NOMO-1 treated with DMSO at 0.1 percent for 48 hours (cell line): ENCODE results near the gene CEP85L.

ENCODE experiments used
- DNase-seq: peaks from one replicate; lab custom pipeline; 2025; ENCODE audit not compliant: unreplicated experiment; lab: John Stamatoyannopoulos, UW

The CEP85L gene

DNA sequence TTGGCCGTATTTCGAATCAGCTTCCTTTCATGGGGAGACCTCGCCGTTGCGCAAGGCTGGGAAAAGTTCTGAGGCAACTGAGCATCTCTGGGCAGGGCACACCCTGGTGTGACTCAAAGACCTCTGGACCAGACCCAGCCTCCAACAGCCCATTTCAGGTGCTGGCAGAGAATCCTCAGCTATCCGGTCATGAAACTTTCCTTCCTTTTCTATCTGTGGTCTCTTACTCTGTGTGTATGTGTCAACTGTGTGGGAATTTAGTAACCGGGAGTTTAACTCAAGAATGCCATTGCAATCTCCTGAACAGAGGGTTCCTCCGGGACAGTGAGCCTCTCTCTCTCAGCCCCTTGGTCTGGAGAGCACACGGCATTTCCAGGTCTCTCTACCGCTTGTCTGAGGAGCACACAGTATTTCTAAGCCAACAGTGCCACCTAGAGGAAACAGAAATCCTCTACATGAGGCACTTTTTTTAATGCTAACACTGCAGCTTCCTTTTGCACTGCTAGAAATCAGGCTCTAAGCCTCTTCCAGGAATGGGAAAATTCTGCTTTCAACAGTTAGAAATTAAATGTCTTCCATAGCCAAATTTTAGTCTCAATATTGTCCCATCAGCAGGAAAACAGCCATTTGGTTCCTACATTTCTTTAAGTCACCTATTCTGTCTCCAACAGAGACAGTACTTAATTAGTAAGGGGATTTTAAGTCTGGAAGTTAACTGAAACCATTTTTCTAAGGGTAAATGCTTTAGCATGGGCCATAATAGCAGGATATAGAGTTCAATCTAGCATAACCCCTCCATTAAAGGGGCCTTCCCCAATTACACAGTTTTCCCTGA, 70.6 kb downstream of the CEP85L start:
- peak; percentile 64 for DNase-seq

DNA sequence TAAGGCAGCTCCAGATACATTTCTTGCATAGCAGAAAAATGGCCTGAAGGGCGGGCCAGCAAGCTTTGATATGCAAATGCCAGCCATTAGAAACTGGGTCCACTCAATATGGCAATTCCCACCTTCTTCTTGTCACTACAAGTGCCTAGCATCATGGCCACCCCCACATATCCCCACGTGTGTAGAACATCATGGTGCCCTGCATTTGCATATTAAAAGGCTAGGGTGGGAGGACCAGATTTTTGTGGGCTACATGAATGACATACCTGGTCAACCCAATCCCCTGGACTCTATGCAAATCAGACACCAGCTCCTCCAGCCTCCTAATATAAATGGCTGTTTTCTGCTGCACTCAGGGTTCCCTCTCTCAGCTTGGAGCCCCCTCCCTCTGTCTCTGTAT, 71.6 kb downstream of the CEP85L start:
- DNase-seq = no peak

DNA sequence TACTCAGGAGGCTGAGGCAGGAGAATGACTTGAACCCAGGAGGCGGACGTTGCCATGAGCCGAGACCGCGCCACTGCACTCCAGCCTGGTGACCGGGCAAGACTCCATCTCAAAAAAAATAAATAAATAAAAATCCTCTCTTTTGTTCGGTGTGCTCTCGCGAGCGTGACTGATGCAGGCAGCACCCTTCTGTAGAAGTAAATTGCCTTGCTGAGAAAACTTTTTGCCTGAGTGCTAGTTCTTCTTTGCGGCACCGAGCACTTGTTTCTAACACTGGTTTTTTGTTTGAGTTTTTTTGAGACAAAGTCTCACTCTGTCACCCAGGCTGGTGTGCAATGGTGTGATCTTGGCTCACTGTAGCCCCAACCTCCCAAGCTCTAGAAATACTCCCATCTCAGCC, 72.8 kb downstream of the CEP85L start:
- DNase-seq = no peak

DNA sequence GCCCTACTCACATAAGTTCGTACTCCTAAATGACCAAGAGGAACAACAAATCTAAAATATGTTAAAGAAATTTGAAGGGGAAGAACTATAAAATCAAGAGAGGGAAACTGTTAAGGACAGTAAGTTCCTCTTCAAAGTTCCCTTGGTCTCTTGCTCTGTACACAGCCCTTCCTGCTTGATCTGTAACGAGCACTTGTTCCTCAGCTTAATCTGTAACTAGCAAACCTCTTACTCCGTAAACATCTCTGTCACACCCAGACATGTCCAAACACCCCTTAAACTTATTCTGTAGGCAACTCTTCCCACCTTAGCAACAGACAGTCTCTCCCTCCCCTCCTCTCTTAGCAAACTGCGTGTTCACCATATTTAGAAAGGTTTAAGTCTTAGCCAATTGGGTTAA, 73.4 kb downstream of the CEP85L start:
- DNase-seq = no peak

DNA sequence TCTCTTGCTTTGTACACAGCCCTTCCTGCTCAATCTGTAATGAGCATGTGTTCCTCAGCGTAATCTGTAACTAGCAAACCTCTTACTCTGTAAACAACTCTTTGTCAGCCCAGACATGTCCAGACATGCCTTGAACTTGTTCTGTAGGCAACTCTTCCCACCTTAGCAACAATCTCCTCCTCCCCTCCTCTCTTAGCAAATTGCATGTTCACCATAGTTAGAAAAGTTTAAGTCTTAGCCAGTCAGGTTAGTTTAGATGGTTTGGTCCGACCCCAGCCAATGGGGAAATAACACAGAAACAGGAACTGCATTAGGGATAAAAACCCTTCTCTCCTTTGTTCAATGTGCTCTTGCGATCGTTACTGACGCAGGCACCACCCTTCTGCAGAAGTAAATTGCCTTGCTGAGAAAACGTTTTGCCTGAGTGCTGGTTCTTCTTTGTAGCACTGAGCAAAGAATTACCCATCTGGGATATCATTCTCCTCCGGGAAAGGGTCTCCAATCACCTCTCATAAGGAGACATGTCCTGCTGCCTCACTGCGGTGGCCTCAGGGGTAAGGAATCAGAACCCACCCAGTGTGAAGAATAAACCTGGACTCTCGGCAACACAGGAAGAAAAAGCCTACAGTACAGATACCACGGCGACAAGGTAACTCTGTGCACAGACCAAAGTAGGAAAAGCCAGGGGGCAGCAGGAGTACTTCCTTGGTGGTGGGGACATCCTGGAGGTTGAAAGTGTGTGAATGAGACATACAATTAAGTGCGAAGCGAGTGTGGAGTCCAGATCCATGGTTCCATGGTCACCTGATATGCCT, 77.1 kb downstream of the CEP85L start:
- no peak for DNase-seq

DNA sequence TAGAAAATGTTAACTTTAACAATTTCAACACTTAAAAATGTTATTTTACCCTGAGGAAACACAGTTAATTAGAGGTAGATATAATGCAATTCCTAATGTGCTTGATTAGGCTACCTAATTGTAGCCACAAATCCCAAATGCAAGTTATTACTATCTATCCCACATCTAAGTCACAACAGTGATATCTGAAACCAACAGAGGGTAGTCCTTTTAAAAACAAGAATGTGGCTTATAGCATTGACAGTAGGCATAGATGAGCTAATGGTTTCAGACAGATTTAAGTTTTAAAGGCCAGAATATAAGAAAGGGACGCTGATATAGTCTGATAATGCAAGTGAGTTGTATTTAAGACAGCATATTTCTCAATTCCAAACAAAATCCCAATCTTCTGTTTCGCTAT, 80.3 kb downstream of the CEP85L start:
- no peak for DNase-seq

DNA sequence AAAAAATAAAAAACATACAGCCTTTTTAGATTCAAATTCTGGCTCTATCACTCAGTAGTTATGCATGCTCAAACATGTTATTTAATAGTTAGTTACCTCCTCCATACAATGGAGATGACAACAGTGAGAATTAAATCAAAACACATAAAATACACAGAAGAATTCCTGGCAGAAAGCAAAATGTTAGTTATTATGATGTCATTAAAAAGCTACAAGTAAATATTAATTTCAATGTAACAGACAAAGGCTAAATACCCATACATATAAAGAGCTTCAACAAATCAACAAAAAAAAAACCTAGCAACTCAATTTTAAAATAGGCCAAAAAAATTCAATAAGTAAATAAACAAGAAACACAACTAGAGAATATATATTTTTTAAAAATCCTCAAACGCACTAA, 81.9 kb downstream of the CEP85L start:
- DNase-seq = no peak

DNA sequence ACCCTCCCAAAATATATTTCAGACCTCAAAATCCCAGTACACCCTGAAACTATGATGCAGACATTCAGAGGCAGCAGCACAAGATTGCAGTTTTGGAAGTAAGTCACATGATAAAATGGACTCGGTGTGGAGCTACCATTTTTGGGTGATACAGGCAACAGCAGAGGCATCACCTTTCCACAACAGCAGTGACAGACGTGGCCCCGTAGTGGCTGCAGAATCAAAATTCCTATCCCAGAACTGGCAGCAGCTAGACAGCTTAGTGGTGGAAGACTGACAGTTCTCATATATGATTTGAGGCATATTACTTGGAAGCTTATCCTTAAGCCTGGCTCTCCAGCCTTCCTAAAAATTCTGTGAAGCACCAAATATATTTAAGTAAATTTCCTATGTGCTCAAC, 83.4 kb downstream of the CEP85L start:
- no peak for DNase-seq

DNA sequence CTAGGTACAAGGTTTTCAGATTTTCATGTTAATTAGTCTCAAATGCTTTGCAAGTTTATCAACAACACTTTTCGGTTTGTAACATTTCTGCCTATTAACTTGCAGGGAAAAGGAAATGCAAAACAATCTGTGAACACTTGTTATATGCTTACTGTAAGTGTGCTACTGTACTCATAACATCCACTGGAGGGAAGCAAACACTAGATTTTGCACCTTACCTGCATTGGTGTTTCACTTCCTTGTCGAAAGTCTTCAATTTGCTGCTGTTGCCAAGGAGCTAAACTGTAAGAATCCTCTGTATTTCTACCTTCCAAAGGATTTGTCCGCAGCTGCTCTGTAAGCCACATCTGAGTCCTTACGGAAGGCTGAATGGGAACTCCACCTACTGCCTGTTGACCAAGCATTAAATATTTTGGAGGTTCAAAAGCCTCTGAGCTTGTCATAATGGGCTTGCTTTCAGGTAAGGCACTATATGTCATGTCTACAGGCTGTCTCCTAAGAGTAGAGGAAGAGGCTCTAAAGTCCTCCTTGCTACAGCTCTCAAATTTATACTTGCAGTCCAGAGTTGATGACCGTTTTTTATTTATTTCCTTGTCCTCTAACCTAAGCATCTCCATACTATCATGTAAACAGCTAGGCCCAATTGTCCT, 86.0 kb downstream of the CEP85L start:
- peak; percentile 50 for DNase-seq

DNA sequence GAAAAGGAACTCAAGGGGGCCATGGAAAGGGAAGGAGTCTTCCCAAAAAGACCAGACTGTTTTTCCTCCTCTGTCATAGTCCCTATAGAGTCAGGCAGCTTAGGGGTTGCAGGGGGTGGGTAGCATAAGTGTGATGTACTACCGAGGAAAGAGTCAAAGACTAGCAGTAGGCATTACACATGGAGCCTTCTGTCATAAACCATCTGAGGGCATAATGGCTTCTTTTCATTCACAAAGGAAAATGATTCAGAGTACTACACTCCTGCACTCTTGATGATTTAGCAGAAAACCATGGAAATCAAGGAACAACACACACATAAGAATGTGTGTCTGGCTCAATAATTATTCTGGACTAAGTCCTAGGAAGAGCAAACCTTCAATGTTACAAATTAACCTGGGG, 88.4 kb downstream of the CEP85L start:
- no peak for DNase-seq

DNA sequence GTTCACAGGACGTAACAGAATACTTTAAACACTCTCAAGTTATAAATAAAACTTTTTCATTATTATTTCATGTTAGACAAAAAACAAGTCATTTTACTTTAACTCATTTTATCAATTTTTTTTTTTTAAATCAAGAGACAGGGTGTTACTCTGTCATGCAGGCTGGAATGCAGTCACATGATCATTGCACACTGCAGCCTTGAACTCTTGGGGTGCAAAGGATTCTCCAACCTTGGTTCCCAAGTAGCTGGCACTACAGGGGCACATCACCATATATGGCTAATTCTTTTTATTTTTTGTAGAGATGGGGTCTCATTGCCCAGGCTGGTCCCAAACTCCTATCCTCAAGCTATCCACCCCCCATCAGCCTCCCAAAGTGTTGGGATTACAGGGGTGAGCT, 89.1 kb downstream of the CEP85L start:
- no peak for DNase-seq

DNA sequence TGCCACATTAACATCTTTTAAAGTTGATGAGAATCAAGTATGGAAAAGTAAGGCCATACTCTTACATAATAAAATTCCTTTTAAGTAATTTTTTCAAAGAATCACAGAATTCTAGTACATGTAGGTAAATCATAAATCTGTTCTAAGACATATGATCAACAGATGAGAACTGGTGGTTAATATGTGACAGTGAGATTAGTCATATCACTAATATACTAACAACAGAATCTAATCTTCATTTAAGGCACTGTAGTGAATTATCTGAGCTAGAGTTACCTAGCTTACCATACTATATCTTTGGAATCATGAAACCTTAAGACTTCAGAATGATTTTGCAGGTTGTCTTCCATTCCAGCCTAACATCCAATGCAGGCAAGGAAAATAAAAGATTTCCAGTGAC, 91.7 kb downstream of the CEP85L start:
- no peak for DNase-seq

DNA sequence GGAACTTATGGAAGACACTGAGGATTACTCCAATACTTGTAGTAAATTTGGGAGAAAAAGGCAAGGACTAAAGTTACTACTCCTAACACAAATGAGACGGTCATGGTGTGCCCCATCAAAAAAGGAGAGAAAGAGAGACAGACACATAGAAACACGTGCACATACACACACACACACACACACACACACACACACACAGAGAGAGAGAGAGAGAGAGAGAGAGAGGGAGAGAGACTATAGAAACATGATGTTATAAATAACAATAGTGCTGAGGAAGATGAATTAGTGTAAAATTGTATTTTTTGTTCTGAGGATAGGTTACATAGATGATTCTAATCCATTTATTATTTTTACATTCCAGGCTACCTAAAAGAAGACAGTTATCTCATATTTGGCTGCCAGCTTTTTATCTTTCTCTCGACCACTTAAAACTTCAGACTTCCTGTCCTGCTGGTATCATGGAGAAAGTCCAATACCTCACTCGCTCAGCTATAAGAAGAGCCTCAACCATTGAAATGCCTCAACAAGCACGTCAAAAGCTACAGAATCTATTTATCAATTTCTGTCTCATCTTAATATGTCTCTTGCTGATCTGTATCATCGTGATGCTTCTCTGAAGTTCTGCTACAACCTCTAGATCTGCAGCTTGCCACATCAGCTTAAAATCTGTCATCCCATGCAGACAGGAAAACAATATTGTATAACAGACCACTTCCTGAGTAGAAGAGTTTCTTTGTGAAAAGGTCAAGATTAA, 92.8 kb downstream of the CEP85L start:
- DNase-seq = peak; percentile 32

DNA sequence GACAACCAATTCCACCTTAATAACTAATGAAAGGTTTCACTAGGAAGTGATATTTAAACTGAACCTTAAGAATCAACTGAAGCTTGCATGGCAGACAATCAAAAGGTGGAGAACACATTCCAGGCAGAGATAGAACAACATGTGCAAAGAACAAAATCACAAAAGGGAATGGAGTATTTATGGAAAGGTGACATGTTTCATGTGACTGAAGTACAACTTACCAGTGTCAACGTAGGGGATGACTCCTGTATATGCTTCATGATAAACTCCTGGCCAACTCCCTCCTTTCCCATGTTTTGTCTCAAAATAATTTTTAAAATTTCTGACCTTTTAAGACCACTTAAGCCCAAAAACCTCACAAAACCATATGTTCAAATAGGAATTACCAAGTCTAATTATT, 96.7 kb downstream of the CEP85L start:
- no peak for DNase-seq

DNA sequence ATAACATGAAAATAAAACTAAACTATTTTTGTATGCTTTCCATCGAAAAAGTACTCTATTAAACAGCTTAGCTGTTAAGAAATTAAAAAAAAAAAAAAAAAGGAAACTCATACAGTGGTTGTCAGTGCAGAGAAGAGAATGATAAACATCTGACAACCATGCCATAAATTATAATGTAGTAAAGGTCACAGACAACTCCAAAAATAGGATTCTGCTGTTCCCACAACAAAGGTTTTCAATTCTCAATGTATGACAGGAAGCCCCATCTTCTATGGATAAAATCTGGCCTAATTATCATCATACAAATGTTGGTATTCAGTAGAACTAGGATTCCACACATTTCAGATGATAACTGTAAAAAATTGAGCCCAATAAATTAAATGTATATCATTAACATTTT, 98.3 kb downstream of the CEP85L start:
- DNase-seq = no peak

DNA sequence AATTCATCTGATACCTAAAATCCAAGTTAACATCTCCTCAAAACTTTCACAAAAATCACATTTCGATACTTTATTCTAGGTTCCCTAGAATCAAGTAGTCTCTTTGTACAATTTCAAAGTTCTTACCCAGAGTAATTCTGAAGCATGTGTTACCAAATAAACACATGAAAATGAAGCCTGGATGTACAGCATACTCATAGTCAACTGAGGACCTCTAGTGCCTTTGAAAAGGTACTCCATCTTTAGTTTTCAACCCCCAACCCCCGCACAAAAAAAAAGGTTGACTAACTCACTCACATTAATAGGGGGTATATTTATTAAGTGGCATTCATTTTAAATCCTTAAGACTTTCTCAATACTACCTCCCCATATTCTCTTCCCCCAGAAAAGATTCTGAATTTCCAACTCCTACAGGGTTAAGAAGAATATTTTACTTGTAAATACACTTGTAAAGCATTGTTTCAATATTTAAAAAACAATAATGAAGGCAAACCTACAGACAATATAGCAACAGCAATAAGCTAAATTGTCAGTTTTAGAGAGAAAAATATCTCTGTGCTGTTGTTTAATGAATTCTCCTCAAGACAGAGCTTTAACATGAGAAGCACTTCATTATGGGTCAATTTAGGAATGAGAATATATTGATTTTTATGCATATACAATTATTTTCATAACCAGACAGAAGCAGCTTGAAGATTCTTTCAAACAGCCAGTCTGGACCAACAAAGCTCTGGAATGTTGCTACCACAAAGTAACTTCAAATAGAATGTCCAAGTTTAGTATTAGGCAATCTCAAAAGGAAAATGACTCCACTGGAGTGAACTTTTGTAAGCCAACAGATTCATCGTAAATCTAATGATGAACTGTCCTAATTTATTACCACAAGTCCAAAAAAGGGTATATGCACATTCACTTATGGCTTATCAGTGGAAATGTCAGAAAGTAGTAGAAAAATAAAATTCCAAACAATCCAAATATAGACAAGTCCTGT, 100.0 kb downstream of the CEP85L start:
- peak; percentile 52 for DNase-seq

DNA sequence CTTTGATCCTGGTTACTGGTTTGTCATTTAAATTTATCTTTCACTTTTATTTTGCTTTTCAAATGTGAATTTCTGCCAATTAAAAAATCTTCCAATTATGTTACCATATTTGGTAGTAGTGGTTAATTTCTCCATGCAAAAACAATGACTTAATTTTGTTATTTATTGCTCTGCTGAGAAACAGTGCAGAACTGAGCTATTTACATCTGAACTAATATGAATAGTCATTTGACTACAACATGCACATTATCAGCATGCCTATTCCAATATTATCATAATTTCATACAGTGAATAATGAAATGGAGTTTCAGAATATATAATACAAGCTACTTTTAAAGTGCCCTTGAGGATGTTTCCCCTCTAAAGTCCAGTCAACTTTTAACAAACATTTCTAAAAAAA, 102.8 kb downstream of the CEP85L start:
- DNase-seq = no peak

DNA sequence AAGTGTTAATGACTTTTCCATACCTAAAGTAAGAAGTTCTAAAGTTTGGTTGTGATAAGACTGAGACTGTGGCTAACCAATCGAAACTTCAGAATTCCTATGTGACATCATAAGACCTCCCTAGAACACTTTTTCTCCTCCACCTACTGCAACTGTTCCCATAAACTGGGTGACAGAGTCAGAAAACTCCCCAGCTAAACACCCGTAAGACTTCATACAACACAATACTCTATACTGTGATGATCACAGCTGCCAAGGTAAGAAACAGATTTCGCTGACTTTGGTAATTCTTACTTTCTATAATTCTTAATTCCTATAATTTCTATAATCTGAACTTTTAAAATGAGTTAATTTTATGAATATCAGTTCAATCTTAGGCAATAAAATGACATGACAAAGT, 103.3 kb downstream of the CEP85L start, which contains the start of gene PLN:
PLN (plus strand) TSS at position 161 of the 400 bp plus-strand sequence. CDS start 10,626 bp downstream, outside the sequence.
- no peak for DNase-seq

DNA sequence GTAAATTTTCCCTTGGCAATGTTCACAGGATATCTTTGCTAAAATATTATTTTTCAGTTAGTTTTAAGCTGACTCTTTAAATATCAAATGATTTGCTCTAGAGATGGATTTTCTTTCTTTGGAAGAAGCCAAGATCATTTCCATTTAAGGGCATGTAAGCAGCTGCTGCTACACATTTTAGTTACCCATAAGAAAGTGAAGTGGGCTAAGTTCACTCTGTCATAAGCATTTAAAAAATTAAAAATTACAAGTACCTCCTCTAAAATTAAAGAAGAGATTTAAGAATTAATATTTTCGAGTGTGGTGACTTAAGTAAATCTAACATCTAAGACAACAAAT, 104.5 kb downstream of the CEP85L start:
- no peak for DNase-seq
